ENCODE results near the gene TRMT61A. TPM values are rescaled to one million over a fixed set of nuclear protein-coding genes. Genes with fewer than 3 reads are reported as not detected.
A peak's percentile ranks its signal among the peaks of the same experiment; 100 is the strongest.

The TRMT61A gene
- total RNA-seq, 1 donor from 2014 or later = 9.0 TPM

DNA sequence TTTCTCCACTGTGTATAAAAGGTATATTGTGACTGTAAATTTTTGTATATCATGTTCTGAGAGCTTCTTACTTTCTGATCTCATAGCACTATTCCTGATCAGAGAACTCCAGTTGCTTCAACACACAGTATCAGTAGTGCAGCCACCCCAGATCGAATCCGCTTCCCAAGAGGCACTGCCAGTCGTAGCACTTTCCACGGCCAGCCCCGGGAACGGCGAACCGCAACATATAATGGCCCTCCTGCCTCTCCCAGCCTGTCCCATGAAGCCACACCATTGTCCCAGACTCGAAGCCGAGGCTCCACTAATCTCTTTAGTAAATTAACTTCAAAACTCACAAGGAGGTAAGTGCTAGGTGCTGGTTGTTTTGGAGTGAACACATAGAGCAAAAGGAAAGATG lies 37.3 kb upstream of the TRMT61A start:
- no peak overlapping the region for H3K4me3 ChIP-seq (ENCODE audit: low read depth, low read length)
- DNase-seq (ENCODE audit: low read depth) = no peak
- TF ChIP-seq, protein P1, sequence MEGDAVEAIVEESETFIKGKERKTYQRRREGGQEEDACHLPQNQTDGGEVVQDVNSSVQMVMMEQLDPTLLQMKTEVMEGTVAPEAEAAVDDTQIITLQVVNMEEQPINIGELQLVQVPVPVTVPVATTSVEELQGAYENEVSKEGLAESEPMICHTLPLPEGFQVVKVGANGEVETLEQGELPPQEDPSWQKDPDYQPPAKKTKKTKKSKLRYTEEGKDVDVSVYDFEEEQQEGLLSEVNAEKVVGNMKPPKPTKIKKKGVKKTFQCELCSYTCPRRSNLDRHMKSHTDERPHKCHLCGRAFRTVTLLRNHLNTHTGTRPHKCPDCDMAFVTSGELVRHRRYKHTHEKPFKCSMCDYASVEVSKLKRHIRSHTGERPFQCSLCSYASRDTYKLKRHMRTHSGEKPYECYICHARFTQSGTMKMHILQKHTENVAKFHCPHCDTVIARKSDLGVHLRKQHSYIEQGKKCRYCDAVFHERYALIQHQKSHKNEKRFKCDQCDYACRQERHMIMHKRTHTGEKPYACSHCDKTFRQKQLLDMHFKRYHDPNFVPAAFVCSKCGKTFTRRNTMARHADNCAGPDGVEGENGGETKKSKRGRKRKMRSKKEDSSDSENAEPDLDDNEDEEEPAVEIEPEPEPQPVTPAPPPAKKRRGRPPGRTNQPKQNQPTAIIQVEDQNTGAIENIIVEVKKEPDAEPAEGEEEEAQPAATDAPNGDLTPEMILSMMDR (conservative IDR thresholded peaks at IDR 0.05; ENCODE audit: low read depth, low read length) = no peak

DNA sequence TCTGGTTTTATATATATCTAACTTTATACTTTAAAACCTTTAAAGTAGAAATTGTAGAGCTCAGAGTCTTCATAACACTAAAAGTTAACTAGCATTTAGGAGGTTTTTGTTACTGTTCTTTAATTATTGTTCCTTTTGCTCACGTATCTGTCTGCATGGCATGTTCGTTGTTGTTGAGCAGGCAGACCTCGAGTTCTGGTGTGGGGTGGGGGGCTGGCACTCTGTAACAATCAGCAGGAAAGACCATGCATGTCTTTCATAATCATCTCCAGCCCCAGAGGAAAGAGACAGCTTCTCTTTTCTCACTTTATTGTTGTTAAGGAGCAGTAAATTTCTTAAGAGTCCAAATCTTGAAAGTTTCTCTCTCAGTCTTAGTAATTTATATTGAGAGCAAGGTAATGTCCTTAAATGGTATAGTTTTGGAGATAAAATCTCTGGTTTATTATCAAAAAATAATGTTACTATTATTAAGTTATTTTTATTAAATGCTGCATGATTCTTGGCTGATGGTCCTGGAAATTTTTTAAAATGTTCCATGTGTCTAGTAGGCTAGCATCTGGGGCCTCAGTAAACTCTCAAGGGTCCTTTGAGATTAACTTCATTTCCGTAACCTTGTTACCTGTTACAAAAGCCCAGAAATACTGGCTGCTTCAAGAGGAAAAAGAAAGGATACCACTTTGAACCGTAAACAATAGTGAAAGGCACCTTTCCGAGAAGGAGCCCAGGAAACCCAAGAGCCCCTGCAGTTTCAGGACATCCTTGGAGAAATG lies 36.7 kb upstream of the TRMT61A start:
- TF ChIP-seq, protein P1 (conservative IDR thresholded peaks at IDR 0.05; ENCODE audit: low read depth, low read length) = no peak
- DNase-seq (ENCODE audit: low read depth) = no peak
- no peak overlapping the region for H3K4me3 ChIP-seq (ENCODE audit: low read depth, low read length)

- no peak for DNase-seq (ENCODE audit: low read depth)
- no peak overlapping the region for H3K4me3 ChIP-seq (ENCODE audit: low read depth, low read length)
- TF ChIP-seq, protein P1 (conservative IDR thresholded peaks at IDR 0.05; ENCODE audit: low read depth, low read length) = no peak
These were observed 33.1 kb upstream of the TRMT61A start for GRCh38 chr14:103495854-103496253.

DNA sequence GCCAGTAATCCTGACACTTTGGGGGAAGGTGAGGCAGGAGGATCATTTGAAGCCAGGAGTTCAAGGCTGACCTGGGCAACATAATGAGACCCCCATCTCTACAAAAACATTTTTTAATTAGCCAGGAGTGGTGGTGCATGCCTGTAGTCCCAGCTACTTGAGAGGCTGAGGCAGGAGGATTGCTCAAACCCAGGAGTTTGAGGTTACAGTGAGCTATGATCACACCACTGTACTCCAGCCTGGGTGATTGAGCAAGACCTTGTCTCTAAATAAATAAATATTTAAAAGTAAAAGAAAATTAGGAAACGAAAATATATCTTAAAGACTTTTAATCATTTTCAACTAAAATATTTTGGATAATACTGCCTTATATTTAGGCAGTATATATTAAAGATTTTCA lies 32.2 kb upstream of the TRMT61A start:
- DNase-seq (ENCODE audit: low read depth) = no peak
- no peak overlapping the region for H3K4me3 ChIP-seq (ENCODE audit: low read depth, low read length)
- TF ChIP-seq, protein P1 (conservative IDR thresholded peaks at IDR 0.05; ENCODE audit: low read depth, low read length) = no peak

DNA sequence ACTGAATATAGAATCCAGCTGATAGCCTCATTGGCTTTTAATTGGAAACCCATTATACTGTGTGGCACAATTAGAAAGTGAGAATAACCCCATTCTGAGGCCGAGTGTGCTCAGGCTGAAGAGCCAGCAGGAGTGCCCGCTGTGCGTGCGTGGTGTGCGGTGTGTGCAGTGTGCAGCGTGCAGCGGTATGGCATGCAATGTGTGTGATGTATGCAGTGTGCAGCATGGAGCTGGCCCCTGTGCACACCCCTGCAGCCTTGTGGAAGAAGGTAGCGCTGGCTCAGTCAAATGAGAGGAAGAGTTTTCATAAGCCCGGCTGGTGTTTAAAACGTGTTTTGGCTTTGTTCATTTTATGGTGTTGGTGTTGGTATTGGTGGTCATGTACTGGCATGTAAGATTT lies 29.3 kb upstream of the TRMT61A start:
- no peak overlapping the region for H3K4me3 ChIP-seq (ENCODE audit: low read depth, low read length)
- TF ChIP-seq, protein P1 (conservative IDR thresholded peaks at IDR 0.05; ENCODE audit: low read depth, low read length) = no peak
- DNase-seq (ENCODE audit: low read depth) = no peak

- TF ChIP-seq, protein P1 (conservative IDR thresholded peaks at IDR 0.05; ENCODE audit: low read depth, low read length) = peak; percentile 97
- H3K4me3 ChIP-seq (ENCODE audit: low read depth, low read length) = no peak overlapping the region
- no peak for DNase-seq (ENCODE audit: low read depth)
These were observed 28.6 kb upstream of the TRMT61A start for GRCh38 chr14:103500148-103500990.

Data from epithelial cell of proximal tubule (primary cell).